ENCODE measurements around the gene COG5.

DNA sequence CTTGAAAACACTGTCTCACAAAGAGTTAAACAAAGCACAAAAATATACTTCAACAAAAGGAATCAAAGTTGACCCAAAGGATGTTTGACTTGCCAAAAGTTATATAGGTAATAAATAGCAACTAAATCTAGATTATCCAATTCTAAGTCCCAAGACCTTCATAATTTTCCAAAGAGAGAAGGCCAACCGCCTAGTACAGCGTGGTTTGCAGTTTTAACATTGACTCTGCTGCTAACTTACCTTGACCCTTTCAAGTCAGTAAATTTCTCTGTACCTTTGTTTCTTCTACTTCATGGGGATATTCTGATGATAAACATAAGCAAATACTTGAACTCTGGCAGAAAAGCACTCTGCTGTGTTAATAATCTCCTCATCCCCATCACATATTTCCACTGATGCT lies 95.7 kb downstream of the COG5 start:
- TF ChIP-seq, protein P1, sequence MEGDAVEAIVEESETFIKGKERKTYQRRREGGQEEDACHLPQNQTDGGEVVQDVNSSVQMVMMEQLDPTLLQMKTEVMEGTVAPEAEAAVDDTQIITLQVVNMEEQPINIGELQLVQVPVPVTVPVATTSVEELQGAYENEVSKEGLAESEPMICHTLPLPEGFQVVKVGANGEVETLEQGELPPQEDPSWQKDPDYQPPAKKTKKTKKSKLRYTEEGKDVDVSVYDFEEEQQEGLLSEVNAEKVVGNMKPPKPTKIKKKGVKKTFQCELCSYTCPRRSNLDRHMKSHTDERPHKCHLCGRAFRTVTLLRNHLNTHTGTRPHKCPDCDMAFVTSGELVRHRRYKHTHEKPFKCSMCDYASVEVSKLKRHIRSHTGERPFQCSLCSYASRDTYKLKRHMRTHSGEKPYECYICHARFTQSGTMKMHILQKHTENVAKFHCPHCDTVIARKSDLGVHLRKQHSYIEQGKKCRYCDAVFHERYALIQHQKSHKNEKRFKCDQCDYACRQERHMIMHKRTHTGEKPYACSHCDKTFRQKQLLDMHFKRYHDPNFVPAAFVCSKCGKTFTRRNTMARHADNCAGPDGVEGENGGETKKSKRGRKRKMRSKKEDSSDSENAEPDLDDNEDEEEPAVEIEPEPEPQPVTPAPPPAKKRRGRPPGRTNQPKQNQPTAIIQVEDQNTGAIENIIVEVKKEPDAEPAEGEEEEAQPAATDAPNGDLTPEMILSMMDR (IDR thresholded peaks at IDR 0.05 in 4 of 5, conservative IDR thresholded peaks at IDR 0.05 in 1 of 5): no peak
- TF ChIP-seq POLR2A (IDR thresholded peaks at IDR 0.05): no peak
